Astrocyte of the cerebellum (primary cell): ENCODE measurements around the gene PEBP1.

Experiments
- DNase-seq: peaks from one replicate; pipeline ENCODE4 v3.0.0-alpha.2; 2011; ENCODE audit warnings: low read depth
- H3K4me3 ChIP-seq: 2 replicates; pipeline ENCODE4 v1.5.1; 2011; ENCODE audit warnings: mild to moderate bottlenecking, low read depth, low read length, moderate library complexity
- in situ Hi-C: cut with HindIII; loops from 2 replicates; pipeline ENCODE4 v1.10.0; 2017; ENCODE audit warnings: low sequenced_read_pairs
- TF ChIP-seq, protein P1 (sequence below): IDR thresholded peaks from 2 replicates; pipeline ENCODE4 v1.5.1; 2012; ENCODE audit warnings: low read length, low read depth, moderate library complexity, mild to moderate bottlenecking; ENCODE audit errors: missing control alignments

PEBP1 gene

DNA sequence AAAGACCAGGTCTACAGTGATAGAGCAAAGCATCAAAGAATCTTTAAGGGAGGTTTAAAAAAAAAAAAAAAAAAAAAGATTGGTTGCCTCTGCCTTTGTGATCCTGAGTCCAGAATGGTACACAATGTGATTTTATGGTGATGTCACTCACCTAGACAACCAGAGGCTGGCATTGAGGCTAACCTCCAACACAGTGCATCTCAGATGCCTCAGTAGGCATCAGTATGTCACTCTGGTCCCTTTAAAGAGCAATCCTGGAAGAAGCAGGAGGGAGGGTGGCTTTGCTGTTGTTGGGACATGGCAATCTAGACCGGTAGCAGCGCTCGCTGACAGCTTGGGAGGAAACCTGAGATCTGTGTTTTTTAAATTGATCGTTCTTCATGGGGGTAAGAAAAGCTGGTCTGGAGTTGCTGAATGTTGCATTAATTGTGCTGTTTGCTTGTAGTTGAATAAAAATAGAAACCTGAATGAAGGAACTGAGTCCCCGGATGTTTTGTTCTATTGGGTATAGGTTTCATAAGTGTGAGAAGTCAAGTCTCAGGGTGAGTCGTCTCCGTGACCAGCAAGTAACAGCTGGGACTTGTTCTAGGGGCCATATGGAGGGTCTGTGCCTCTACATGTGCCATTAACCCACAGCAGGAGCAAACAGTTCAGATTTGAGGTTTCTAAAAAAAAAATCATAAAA is 9.3 kb downstream of the PEBP1 start:
- no peak overlapping the region for H3K4me3 ChIP-seq
- no peak for DNase-seq
- TF ChIP-seq, protein P1, sequence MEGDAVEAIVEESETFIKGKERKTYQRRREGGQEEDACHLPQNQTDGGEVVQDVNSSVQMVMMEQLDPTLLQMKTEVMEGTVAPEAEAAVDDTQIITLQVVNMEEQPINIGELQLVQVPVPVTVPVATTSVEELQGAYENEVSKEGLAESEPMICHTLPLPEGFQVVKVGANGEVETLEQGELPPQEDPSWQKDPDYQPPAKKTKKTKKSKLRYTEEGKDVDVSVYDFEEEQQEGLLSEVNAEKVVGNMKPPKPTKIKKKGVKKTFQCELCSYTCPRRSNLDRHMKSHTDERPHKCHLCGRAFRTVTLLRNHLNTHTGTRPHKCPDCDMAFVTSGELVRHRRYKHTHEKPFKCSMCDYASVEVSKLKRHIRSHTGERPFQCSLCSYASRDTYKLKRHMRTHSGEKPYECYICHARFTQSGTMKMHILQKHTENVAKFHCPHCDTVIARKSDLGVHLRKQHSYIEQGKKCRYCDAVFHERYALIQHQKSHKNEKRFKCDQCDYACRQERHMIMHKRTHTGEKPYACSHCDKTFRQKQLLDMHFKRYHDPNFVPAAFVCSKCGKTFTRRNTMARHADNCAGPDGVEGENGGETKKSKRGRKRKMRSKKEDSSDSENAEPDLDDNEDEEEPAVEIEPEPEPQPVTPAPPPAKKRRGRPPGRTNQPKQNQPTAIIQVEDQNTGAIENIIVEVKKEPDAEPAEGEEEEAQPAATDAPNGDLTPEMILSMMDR, result no peak
- in situ Hi-C loops, result no loop called here

DNA sequence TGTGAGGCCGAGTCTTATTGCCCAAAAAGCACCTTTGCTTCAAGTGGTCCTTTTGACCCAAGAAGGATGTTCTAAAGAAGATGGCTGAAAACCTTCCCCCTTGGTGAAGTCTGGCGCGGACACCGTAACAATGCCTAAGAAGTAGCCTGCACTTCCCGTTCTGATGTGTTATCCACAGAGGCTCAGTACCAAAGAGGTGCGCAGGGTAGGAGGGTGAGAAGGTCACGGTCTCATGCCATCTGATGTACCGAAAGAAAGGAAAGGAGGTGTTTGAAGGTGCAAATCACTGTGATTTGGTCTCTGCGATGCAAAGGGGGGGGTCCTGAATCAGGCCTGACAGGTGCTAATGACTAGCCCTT is 9.9 kb downstream of the PEBP1 start:
- TF ChIP-seq, protein P1, result no peak
- no peak overlapping the region for H3K4me3 ChIP-seq
- DNase-seq, result no peak
- in situ Hi-C loops, result no loop called here

DNA sequence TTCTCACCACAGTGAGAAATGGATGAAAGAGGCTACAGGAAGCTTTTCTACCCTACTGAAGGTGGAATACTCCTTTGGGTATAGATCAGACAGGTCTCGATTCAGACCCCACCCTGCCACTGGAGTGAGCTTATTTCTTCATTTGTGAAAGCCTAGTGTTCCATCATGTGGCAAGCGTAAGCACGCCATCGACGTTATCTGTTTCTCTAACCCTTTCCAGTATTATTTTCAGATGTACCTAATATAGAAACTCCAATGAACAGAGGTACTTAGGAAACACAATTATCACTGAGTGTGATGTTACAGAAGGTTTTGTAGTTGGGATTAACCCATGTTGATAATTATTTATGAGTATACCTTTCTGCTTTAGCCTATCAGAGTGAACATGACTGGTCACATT is 12.4 kb downstream of the PEBP1 start:
- in situ Hi-C loops, result no loop called here
- no peak for DNase-seq
- H3K4me3 ChIP-seq, result no peak overlapping the region
- TF ChIP-seq, protein P1, result no peak

DNA sequence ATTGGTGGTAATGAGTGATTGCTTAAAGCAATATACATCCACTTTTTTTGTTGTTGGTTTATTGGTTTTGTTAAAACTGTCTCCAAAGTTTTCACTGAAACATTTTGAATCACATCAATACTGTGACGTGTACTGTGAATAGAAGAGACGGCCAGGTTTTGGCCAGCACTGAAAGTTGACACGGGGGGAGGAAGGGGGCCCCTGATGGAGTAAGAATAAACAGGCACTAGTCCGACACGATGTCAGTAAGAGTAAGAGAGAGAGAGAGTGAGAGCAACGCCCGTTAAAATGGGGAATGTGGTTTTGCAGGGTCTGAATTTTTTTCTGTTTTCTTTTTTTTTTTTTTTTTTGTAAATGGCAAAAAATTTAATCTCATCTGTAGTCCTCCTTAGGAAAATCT is 14.7 kb downstream of the PEBP1 start:
- TF ChIP-seq, protein P1, result no peak
- DNase-seq, result no peak
- in situ Hi-C loops, result no loop called here
- no peak overlapping the region for H3K4me3 ChIP-seq

DNA sequence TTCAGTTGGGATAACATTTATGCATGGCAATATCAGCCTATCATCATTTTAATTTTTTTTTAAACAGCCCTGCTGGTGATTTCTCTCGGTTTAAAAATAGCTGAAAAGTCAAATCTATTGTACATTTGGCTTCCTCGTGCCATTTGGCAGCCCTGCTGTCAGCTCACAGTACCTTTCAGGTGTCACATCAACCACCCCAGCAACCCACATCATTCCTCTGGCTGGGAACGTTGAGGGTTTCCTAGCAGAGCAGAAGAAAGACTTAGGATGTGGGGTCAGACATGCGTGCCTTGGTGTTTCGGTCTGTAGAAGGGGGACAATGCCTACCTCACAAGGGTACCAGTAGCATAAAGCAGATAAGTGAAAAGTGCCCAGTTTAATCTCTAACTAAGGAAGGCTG is 15.8 kb downstream of the PEBP1 start:
- H3K4me3 ChIP-seq, result no peak overlapping the region
- DNase-seq, result no peak
- in situ Hi-C loops, result no loop called here
- TF ChIP-seq, protein P1, result no peak

DNA sequence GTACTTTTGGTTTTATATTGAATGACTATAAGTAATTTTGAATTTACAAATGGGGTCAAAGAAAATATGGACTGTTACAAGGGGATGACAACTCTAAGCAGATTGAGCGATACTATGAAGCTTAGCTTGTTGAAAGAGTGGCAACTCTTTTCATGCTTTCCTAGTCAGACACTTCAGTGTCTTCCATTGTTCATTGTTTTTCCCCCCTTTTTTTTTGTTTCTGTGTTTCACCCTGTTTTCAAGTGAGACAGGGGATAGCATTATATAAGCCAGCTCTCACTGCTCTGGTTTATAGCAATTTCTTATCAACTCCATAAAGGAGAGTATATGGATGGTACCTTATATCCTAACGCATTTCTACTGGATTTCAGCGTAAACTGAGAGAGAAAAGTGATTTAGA is 24.6 kb downstream of the PEBP1 start:
- no peak for DNase-seq
- no peak overlapping the region for H3K4me3 ChIP-seq
- TF ChIP-seq, protein P1, result no peak
- in situ Hi-C loops, result no loop called here
